C4-2B (cell line): ENCODE results near the gene OTOGL.

Source experiments
- CTCF ChIP-seq: fragments of 450-650 bp; conservative IDR thresholded peaks from 2 replicates; pipeline ENCODE4 v1.5.1; 2017; ENCODE audit warnings: mild to moderate bottlenecking
- ZFX ChIP-seq: fragments of 450-650 bp; IDR thresholded peaks from 2 replicates; pipeline ENCODE4 v1.6.1; 2017

DNA sequence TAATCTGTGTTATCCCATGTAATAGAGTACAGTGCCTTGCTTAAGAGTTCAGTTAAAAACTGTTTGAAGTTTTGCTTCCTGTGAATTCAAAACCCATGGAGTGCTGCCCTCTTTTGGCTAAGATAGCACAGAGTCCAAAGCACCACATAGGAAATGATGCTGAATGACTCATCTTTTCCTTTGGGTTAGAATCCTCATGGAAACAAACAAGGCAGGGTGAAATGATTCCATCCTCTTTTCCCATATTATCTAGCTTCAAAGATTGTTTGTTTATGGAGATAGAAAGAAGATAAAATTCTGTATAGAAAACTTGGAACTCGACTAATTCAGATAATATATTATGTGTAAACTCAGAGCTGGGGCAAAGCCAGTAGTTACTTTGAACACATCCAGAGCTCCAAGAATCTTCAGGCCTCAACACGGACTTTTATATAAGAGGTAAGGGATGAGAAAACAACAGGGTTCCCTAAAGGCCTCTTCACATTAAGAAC lies 87.4 kb downstream of the OTOGL start:
- TF ChIP-seq CTCF (peak; percentile 87), ZFX (no peak)
